IPS-15b (cell line): ENCODE data around the gene THAP3.
A peak's percentile ranks its signal among the peaks of the same experiment; 100 is the strongest.

Experiments
- H3K27me3 ChIP-seq: one replicate; pipeline ENCODE4 v1.6.1; 2013; ENCODE audit warnings: low read length; ENCODE audit not compliant: control insufficient read depth, insufficient read depth
- H3K36me3 ChIP-seq: one replicate; pipeline ENCODE4 v1.6.1; 2013; ENCODE audit warnings: low read length; ENCODE audit not compliant: control insufficient read depth, insufficient read depth
- H3K4me1 ChIP-seq: one replicate; pipeline ENCODE4 v1.6.1; 2013; ENCODE audit warnings: mild to moderate bottlenecking, low read length; ENCODE audit not compliant: control insufficient read depth, insufficient read depth
- H3K4me3 ChIP-seq: one replicate; pipeline ENCODE4 v1.5.1; 2013; ENCODE audit warnings: low read depth, low read length
- H3K9ac ChIP-seq: one replicate; pipeline ENCODE4 v1.6.1; 2013; ENCODE audit warnings: low read depth, mild to moderate bottlenecking, low read length
- H3K9me3 ChIP-seq: one replicate; pipeline ENCODE4 v1.6.1; 2013; ENCODE audit warnings: mild to moderate bottlenecking, low read length; ENCODE audit not compliant: control insufficient read depth, insufficient read depth

THAP3 gene

DNA sequence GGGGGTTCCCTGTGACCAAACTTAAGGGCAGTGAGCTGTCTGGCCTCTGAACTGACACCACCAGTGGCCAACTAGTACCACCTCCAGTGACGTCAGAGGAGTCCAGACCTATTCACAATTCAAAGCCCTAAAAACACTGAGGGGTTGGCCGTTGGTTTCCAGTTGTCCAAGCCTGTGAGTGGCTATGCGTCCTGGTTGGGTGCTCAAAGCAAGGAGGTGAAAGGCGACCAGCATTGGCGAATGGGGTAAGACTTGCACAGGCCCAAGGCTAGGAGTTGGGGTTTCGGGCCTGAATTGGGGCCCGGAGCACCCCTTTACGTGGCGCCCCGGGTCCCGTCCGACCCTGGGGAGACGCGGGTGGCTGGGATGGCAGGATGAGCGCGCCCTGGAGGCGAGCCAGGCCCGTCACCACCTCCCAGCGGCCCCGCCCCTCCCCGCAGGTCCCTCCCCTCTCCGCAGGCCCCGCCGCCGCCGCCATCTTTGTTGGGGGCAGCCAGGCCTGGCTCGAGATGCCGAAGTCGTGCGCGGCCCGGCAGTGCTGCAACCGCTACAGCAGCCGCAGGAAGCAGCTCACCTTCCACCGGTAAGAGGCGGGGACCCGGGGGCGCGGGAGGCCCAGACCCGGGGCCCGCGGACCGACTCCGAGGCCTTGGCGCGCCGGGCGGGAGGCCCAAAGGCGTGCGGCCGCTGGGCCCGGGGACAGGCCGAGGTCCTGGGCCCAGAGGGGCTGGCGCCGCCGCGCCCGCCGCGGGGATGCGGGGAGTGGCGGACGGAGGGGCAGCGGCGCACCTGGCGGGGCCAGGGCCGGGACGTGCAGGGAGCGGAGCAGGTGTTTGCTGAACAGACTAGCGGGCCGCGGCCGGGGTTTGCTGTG, at the start of gene THAP3:
Gene THAP3, plus strand, starts transcription at position 159 of the 874 bp plus-strand sequence. Its CDS starts 351 bp downstream, at position 510.
- no peaks in the 10 kb centered on the region for H3K4me1 ChIP-seq
- H3K9ac ChIP-seq = peak within 1 kb of the TSS; percentile 60
- H3K36me3 ChIP-seq = peaks cover 50% of the 10 kb centered on the region
- H3K4me3 ChIP-seq = peak within 1 kb of the TSS; percentile 77
- no peaks in the 10 kb centered on the region for H3K27me3 ChIP-seq
- no peaks in the 10 kb centered on the region for H3K9me3 ChIP-seq

DNA sequence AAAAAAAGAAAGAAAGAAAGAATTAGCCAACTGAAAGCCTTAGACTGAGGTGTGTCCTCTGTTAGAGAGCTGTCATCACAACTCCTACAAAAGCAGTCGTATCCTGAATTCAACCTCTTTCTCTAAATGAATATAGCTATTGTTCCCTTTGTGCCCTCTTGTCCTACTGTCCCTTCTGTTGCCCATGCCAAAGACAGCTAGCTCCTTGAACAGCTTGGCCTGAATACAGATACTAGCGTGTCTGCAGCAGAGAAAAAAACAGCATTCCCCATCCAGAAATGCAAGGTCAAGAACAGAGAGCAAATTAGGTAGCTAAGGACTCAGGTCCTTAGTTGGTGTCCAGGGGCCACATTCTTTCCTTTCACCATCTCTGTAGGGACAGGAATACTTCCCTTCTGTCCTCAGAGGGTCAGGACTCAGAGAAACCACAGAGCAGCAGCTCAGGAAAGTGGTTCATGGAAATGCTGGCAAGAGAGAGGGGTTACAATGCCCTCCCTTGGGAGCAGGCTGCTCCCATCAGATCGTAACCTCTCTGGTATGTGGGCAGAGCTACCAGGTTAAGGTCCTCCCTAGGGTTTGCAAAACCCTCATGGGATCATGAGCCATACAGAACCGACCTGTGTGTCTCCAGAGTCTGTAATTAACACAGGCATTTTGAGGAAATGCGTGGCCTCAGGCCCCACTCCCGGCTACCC, 46.7 kb upstream of the THAP3 start:
- Histone ChIP-seq H3K4me3 (no peak overlapping the region), H3K36me3 (no peaks in the 10 kb centered on the region), H3K9me3 (no peaks in the 10 kb centered on the region), H3K9ac (no peak overlapping the region), H3K27me3 (no peaks in the 10 kb centered on the region), H3K4me1 (peaks cover 6% of the 10 kb centered on the region)

DNA sequence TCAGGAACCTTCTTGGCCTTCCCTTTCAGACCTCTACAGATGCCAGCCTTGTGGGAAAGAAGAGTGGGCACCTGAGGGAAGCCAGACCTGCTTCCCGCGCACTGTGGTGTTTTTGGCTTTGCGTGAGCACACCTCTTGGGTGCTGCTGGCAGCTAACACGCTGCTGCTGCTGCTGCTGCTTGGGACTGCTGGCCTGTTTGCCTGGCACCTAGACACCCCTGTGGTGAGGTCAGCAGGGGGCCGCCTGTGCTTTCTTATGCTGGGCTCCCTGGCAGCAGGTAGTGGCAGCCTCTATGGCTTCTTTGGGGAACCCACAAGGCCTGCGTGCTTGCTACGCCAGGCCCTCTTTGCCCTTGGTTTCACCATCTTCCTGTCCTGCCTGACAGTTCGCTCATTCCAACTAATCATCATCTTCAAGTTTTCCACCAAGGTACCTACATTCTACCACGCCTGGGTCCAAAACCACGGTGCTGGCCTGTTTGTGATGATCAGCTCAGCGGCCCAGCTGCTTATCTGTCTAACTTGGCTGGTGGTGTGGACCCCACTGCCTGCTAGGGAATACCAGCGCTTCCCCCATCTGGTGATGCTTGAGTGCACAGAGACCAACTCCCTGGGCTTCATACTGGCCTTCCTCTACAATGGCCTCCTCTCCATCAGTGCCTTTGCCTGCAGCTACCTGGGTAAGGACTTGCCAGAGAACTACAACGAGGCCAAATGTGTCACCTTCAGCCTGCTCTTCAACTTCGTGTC, 45.9 kb upstream of the THAP3 start:
- Histone ChIP-seq H3K9ac (no peak overlapping the region), H3K4me3 (peak overlapping the region; percentile 72), H3K9me3 (no peaks in the 10 kb centered on the region)

DNA sequence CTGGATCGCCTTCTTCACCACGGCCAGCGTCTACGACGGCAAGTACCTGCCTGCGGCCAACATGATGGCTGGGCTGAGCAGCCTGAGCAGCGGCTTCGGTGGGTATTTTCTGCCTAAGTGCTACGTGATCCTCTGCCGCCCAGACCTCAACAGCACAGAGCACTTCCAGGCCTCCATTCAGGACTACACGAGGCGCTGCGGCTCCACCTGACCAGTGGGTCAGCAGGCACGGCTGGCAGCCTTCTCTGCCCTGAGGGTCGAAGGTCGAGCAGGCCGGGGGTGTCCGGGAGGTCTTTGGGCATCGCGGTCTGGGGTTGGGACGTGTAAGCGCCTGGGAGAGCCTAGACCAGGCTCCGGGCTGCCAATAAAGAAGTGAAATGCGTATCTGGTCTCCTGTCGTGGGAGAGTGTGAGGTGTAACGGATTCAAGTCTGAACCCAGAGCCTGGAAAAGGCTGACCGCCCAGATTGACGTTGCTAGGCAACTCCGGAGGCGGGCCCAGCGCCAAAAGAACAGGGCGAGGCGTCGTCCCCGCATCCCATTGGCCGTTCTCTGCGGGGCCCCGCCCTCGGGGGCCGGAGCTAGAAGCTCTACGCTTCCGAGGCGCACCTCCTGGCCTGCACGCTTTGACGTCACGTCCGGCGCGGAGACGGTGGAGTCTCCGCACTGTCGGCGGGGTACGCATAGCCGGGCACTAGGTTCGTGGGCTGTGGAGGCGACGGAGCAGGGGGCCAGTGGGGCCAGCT, 45.1 kb upstream of the THAP3 start, which contains the start of gene ZBTB48:
Gene ZBTB48, plus strand, starts transcription at position 621 of the 745 bp plus-strand sequence. CDS start 616 bp downstream, outside the sequence.
- Histone ChIP-seq H3K9me3 (no peaks in the 10 kb centered on the region), H3K27me3 (no peaks in the 10 kb centered on the region), H3K36me3 (no peaks in the 10 kb centered on the region), H3K4me3 (peak within 1 kb of the TSS; percentile 72), H3K4me1 (peaks cover 4% of the 10 kb centered on the region), H3K9ac (peak within 1 kb of the TSS; percentile 9)

More for the DNA sequence above, 45.9 kb upstream of the THAP3 start:
- H3K27me3 ChIP-seq = no peaks in the 10 kb centered on the region
- H3K4me1 ChIP-seq = peaks cover 6% of the 10 kb centered on the region
- H3K36me3 ChIP-seq = no peaks in the 10 kb centered on the region

- Histone ChIP-seq H3K27me3 (no peaks in the 10 kb centered on the region), H3K4me3 (peak overlapping the region; percentile 72), H3K9me3 (no peaks in the 10 kb centered on the region), H3K9ac (peak overlapping the region; percentile 9), H3K36me3 (no peaks in the 10 kb centered on the region), H3K4me1 (peaks cover 4% of the 10 kb centered on the region)
Observed at GRCh38 chr1:6580119-6580592, 44.5 kb upstream of the THAP3 start.

GRCh38 chr1:6580593-6581409, 43.9 kb upstream of the THAP3 start:
- H3K9ac ChIP-seq = no peak overlapping the region

DNA sequence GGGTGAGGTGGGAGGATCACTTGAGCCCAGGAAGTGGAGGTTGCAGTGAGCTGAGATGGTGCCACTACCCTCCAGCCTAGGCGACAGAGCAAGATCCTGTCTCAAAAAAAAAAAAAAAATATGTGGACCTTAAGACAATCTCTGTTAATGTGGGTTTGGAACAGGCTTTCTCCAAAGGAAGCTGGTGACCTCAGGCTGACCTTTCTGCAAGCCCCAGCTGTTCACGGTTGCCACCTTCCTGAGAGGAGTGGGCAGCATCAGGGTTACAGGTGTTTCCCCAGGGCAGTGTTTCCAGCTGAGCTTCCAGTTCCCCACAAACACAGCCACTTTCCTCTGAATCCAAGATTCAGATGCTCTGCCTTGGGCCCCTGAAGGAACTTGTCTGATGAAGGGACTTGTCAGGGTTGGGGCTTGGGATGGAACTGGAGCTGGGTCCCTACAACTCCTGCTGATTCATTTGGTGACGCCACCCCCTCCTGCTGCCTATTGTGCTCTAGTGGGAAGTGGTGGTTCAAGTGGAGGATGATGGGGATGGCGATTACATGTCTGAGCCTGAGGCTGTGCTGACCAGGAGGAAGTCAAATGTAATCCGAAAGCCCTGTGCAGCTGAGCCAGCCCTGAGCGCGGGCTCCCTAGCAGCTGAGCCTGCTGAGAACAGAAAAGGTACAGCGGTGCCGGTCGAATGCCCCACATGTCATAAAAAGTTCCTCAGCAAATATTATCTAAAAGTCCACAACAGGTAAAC, 42.9 kb upstream of the THAP3 start:
- no peaks in the 10 kb centered on the region for H3K27me3 ChIP-seq
- no peaks in the 10 kb centered on the region for H3K36me3 ChIP-seq
- H3K9me3 ChIP-seq = no peaks in the 10 kb centered on the region
- H3K9ac ChIP-seq = no peak overlapping the region
- H3K4me3 ChIP-seq = no peak overlapping the region
- peaks cover 4% of the 10 kb centered on the region for H3K4me1 ChIP-seq

More at GRCh38 chr1:6580593-6581409, 43.9 kb upstream of the THAP3 start:
- no peaks in the 10 kb centered on the region for H3K27me3 ChIP-seq
- H3K9me3 ChIP-seq = no peaks in the 10 kb centered on the region
- H3K4me1 ChIP-seq = peaks cover 4% of the 10 kb centered on the region
- peak overlapping the region; percentile 72 for H3K4me3 ChIP-seq
- no peaks in the 10 kb centered on the region for H3K36me3 ChIP-seq

- H3K9me3 ChIP-seq = no peaks in the 10 kb centered on the region
- H3K9ac ChIP-seq = no peak overlapping the region
- no peak overlapping the region for H3K4me3 ChIP-seq
- H3K27me3 ChIP-seq = no peaks in the 10 kb centered on the region
- peaks cover 4% of the 10 kb centered on the region for H3K4me1 ChIP-seq
- no peaks in the 10 kb centered on the region for H3K36me3 ChIP-seq
Observed at GRCh38 chr1:6582370-6582769, 42.3 kb upstream of the THAP3 start.

DNA sequence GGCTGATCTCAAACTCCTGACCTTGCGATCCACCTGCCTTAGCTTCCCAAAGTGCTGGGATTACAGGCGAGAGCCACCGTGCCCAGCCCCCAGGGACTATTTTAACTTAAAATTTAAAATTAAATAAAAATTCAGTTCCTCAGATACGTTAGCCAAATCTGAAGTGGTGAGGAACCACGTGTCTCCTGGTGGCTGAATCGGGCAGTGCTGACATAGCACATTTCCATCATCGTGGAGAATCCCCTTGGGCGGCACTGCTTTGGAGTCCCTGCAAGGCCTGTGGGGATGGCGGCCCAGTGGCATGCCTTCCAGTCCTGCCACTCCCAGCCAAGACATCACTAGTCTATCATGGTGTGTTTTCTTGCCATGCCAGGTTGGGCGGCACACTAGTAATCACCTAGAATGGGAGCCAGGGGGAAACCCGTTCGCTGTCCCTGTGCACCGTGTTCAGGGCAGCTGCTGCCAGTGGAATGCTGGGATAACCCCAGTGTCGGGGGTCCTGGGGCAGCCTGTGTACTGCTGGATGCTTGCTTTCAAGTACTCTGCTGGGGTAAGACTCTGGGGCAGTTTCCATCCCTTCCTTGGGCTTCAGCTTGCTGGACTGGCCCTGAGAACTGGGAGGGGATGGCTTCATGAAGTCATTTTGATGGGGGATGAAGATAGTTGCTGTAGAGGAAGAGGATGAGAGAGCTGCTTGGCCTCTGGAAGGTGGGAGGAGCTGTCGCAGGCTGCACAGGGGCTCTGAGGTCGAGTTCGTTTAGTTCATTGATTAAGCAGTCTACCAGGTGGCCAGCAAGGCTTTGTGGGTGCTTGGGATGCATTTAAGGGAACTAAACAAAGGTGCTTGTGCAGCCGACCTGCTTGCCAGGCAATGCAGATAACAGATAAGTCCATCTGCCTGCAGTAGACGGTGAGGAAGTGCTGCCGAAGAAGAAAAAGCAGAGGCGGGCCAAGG, 40.3 kb upstream of the THAP3 start:
- Histone ChIP-seq H3K9ac (no peak overlapping the region), H3K4me1 (peaks cover under 1% of the 10 kb centered on the region), H3K36me3 (peaks cover 16% of the 10 kb centered on the region), H3K9me3 (no peaks in the 10 kb centered on the region), H3K27me3 (no peaks in the 10 kb centered on the region), H3K4me3 (no peak overlapping the region)
